ENCODE results near the gene KCNQ4. TPM values are rescaled to one million over a fixed set of nuclear protein-coding genes. Genes with fewer than 3 reads are reported as not detected.

The KCNQ4 gene
- total and polyA plus RNA-seq, 2 of the 4 experiments (the other 2 are of a cell fraction): 0.07 TPM; not detected in 1

DNA sequence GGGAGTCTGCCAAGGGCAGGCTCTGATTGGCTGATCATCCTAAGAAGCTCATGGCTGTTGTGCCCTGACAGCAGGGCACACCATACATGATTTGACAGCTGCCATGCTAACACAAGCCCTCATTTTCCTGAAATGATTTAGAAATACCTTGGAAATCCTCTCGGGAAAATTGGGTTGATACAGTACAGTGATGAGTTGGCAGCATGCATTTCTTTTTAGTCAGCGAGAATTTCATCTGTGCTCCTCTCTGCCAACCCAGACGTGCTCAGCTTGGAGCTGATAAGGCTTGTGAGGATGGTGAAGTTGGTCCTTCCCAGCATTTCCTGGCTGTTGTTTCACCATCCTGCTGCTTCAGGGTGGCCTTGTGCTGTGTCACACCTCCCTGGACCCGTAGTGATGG is 22.6 kb upstream of the KCNQ4 start:
- Histone ChIP-seq H3K9me3 (ENCODE audit: control insufficient read depth, insufficient read depth, low read length) (no peaks in the 10 kb centered on the region), H2AFZ (replicated peaks; ENCODE audit: low read length, poor library complexity) (no peak overlapping the region), H2BK15ac (ENCODE audit: low read depth, low read length) (no peak overlapping the region), H3K4ac (ENCODE audit: low read depth, low read length) (no peak overlapping the region), H4K91ac (ENCODE audit: insufficient read depth, low read depth, low read length) (no peak overlapping the region), H3K27me3 (ENCODE audit: control insufficient read depth, insufficient read depth, low read length) (no peaks in the 10 kb centered on the region), H2AK9ac (replicated peaks; ENCODE audit: low read depth, low read length, poor library complexity) (no peak overlapping the region), H3K36me3 (ENCODE audit: control insufficient read depth, insufficient read depth, low read length) (peaks cover 47% of the 10 kb centered on the region), H3K4me2 (ENCODE audit: low read depth, low read length) (no peak overlapping the region), H3K18ac (ENCODE audit: low read depth, low read length) (no peak overlapping the region), H3K9me1 (ENCODE audit: insufficient read depth, low read length) (peaks cover 2% of the 10 kb centered on the region; the same call in 1 of the 2 replicates), H3K23ac (ENCODE audit: low read depth, low read length) (no peak overlapping the region), H3K56ac (ENCODE audit: extremely low read depth, insufficient read depth, low read length) (no peak overlapping the region), H3K79me1 (ENCODE audit: low read depth in 1 of 2, low read length in 2 of 2) (no peaks in the 10 kb centered on the region; a peak in 1 of 4 replicates), H3K27ac (ENCODE audit: insufficient read depth, low read length) (no peak overlapping the region), H3K4me3 (ENCODE audit: insufficient read depth, low read depth, low read length) (no peak overlapping the region), H2BK20ac (ENCODE audit: low read depth, low read length) (no peak overlapping the region), H3K4me1 (ENCODE audit: control insufficient read depth, insufficient read depth, low read length) (peaks cover 2% of the 10 kb centered on the region; the same call in 1 of the 2 replicates), H3K14ac (replicated peaks; ENCODE audit: low read depth, low read length) (no peak overlapping the region), H4K20me1 (ENCODE audit: insufficient read depth, low read length) (no peaks in the 10 kb centered on the region), H3K9ac (ENCODE audit: low read depth, low read length) (no peak overlapping the region), H2BK5ac (ENCODE audit: low read depth, low read length, poor library complexity, severe bottlenecking) (no peak overlapping the region), H2BK120ac (ENCODE audit: low read depth, low read length) (no peak overlapping the region), H4K5ac (ENCODE audit: low read depth, low read length) (no peak overlapping the region), H2AK5ac (ENCODE audit: low read depth, low read length) (no peak overlapping the region), H4K8ac (ENCODE audit: low read depth in 2 of 2, low read length in 2 of 2) (no peak overlapping the region)
- CTCF ChIA-PET: no interaction called here
- no CpG with 5 or more reads among the region's 4 CpGs for WGBS, 2 experiments (ENCODE audit: extremely low coverage in 2 of 2, insufficient read length in 1 of 2)
- POLR2A ChIA-PET (ENCODE audit: unreplicated experiment): no interaction called here
- DNase-seq (peak; percentile 55), ATAC-seq (ENCODE audit: low read depth) (no peak)
- in situ Hi-C loops (cut with MboI; ENCODE audit: low sequenced_read_pairs): no loop called here
- dilution Hi-C loops (cut with HindIII; ENCODE audit: low sequenced_read_pairs, unreplicated experiment): no loop called here
- BruUV-seq (replicated peaks): no TSS peak
- intact Hi-C loops (cut with micrococcal nuclease): no loop called here
- TF ChIP-seq POLR2A (IDR thresholded peaks at IDR 0.05; ENCODE audit: low read depth, low read length) (no peak), RFX5 (IDR thresholded peaks at IDR 0.05; ENCODE audit: low read depth, low read length) (no peak), SMC3 (IDR thresholded peaks at IDR 0.05; ENCODE audit: low read depth, low read length) (no peak), CHD1 (IDR thresholded peaks at IDR 0.05; ENCODE audit: low read depth, low read length) (no peak), MAFK (IDR thresholded peaks at IDR 0.05; ENCODE audit: low read depth, low read length) (no peak), NFE2L2 (IDR thresholded peaks at IDR 0.05; ENCODE audit: low read depth, low read length) (no peak), MXI1 (IDR thresholded peaks at IDR 0.05; ENCODE audit: borderline replicate concordance, low read depth, low read length) (no peak), BHLHE40 (IDR thresholded peaks at IDR 0.05; ENCODE audit: low read depth, low read length) (no peak), CEBPB (IDR thresholded peaks at IDR 0.05; ENCODE audit: low read depth, low read length) (no peak), MAZ (IDR thresholded peaks at IDR 0.05; ENCODE audit: borderline replicate concordance, low read depth, low read length) (no peak), RAD21 (IDR thresholded peaks at IDR 0.05; ENCODE audit: low read length) (no peak), RCOR1 (IDR thresholded peaks at IDR 0.05; ENCODE audit: insufficient replicate concordance, low read length) (no peak), FOS (IDR thresholded peaks at IDR 0.05; ENCODE audit: low read depth, low read length) (no peak)
- TF ChIP-seq, protein P1, sequence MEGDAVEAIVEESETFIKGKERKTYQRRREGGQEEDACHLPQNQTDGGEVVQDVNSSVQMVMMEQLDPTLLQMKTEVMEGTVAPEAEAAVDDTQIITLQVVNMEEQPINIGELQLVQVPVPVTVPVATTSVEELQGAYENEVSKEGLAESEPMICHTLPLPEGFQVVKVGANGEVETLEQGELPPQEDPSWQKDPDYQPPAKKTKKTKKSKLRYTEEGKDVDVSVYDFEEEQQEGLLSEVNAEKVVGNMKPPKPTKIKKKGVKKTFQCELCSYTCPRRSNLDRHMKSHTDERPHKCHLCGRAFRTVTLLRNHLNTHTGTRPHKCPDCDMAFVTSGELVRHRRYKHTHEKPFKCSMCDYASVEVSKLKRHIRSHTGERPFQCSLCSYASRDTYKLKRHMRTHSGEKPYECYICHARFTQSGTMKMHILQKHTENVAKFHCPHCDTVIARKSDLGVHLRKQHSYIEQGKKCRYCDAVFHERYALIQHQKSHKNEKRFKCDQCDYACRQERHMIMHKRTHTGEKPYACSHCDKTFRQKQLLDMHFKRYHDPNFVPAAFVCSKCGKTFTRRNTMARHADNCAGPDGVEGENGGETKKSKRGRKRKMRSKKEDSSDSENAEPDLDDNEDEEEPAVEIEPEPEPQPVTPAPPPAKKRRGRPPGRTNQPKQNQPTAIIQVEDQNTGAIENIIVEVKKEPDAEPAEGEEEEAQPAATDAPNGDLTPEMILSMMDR (conservative IDR thresholded peaks at IDR 0.05; ENCODE audit: low read depth, low read length): no peak
- TF ChIP-seq, protein P2, sequence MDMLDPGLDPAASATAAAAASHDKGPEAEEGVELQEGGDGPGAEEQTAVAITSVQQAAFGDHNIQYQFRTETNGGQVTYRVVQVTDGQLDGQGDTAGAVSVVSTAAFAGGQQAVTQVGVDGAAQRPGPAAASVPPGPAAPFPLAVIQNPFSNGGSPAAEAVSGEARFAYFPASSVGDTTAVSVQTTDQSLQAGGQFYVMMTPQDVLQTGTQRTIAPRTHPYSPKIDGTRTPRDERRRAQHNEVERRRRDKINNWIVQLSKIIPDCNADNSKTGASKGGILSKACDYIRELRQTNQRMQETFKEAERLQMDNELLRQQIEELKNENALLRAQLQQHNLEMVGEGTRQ (IDR thresholded peaks at IDR 0.05; ENCODE audit: low read depth, low read length): no peak

Data from IMR-90 (cell line).